H4 (cell line): ENCODE measurements around the gene LYST. TPM values are rescaled to one million over a fixed set of nuclear protein-coding genes. Genes with fewer than 3 reads are reported as not detected.
"Not testable (repeated sequence)": the region's sequence is repeated elsewhere in the genome, so short reads cannot be mapped to it uniquely, and the experiment has no call there.

Experiments
- DNase-seq: peaks from one replicate; pipeline ENCODE4 v3.0.0-alpha.2; 2015; ENCODE audit warnings: low spot score
- total RNA-seq: library from RNA; depleted of rRNA; stranded (reverse); fragments of >200 nt; shearing (Covaris generic); gene quantifications from 2 replicates; pipeline ENCODE4 v1.2.3, GENCODE V29; 2014

LYST gene
- total RNA-seq, 1 experiment from 2014 or later: 8.4 TPM

DNA sequence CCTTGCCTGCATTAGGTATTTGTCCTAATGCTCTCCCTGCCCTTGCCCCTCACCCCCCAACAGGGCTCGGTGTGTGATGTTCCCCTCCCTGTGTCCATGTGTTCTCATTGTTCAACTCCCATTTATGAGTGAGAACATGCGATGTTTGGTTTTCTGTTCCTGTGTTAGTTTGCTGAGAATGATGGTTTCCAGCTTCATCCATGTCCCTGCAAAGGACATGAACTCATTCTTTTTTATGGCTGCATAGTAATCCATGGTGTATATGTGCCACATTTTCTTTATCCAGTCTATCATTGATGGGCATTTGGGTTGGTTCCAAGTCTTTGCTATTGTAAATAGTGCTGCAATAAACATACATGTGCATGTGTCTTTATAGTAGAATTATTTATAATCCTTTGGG, 228.1 kb downstream of the LYST start:
- not testable (repeated sequence) for DNase-seq

GRCh38 chr1:235637756-235638534, 228.8 kb downstream of the LYST start:
- DNase-seq: no peak

GRCh38 chr1:235635938-235636662, 230.6 kb downstream of the LYST start:
- DNase-seq: no peak

DNA sequence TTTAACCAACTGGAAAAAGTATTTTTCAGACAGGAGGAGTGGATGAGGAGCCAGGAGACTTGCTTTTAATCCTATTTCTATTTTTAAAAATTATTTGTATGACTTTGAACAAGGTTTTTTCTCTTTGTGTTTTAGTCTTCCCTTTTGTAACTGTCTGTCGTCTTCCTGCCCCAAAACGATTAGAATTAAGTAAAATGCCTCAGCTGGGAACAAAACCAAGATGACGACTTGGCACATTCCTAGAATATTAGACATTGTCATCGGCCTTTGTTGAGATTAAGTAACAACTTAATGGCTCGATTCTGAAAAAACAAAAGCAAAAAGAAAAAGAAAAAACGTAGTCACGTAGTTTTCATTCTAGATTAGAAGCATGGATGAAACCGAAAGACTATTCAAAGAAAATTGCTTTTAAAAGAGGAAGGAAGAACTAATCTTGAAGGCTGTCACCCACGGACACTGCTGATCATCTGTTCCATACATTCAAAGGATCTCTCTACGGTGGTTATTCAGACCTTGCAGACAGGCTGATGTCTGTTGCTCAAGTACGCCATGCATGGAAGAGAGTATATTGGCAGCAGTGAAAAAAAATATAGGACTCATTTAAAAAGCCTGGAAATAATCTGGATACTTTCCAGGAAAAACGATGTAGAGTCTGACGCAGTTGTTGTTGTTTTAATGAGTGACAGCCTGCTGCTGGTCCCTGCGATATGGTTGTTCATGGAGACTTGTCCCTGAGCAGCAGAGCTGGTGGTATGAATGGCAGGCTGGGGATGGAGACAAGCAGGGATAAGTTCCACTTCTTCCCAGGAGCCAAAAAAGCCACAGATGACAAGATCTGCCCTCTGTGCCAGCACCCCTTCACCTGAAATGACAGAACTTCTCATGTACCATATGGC, 234.0 kb downstream of the LYST start:
- DNase-seq: no peak

DNA sequence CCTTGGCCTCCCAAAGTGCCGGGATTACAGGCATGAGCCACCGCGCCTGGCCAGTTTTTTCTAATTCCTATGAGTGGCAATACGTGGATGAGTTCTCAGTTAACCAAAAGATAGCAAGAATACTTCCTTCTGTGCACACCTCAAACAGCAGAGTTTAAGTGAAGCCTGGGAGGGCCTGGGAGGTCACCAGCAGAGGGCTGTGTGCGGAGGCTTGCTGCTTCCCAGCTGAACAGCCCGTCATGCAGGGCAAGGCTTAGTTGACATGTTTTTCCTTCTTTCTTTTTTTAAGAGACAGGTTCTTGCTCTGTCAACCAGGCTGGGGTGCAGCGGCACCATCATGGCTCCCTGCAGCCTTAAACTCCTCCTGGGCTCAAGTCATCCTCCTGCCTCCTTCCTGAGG, 234.9 kb downstream of the LYST start:
- no peak for DNase-seq

- DNase-seq: no peak
Measured at GRCh38 chr1:235628316-235629005, 238.2 kb downstream of the LYST start.

DNA sequence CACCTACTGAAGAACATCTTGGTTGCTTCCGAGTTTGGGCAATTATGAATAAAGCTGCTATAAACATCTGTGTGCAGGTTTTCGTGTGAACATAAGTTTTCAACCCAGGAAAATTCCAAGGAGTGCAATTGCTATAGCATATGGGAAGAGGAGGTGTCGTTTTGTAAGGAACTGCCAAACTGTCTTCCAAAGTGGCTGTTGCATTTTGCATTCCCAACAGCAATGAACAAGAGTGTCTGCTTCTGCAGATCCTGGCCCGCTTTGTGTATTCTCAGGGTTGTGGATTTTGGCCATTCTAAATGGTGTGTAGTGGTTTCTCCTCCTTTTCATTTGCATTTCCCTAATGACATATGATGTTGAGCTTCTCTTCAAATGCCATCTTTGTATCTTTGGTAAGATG, 240.9 kb downstream of the LYST start:
- no peak for DNase-seq

GRCh38 chr1:235625340-235625739, 241.4 kb downstream of the LYST start:
- no peak for DNase-seq

DNA sequence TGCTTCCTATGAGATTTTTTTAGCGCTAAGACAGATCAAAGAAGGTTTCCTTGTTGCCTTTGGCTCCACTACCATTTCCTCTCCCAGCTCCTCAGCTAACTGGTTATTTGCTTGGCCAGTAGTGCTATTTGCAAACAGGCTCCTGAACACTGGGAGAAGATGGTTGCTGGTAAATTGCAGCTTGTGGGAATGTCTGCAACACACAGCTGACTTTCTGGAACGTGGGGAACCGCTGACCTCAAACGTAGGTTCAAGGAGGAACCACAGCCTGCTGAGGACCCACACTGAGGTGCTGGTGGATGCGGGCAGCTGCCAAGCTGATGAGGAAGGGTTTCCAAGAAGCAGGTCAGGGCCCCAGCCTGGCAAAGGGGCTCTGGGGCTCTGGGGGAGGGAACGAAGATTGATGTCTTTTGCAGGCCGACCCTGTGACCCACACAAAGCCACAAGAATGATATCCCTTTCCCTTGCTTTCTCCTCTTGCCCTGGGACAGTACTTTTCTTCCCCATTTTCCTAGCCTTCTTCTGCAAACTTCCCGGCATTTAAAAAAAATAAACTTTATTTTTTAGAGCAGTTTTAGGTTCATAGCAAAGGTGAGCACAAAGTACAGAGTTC, 241.9 kb downstream of the LYST start:
- peak; percentile 14 for DNase-seq

DNA sequence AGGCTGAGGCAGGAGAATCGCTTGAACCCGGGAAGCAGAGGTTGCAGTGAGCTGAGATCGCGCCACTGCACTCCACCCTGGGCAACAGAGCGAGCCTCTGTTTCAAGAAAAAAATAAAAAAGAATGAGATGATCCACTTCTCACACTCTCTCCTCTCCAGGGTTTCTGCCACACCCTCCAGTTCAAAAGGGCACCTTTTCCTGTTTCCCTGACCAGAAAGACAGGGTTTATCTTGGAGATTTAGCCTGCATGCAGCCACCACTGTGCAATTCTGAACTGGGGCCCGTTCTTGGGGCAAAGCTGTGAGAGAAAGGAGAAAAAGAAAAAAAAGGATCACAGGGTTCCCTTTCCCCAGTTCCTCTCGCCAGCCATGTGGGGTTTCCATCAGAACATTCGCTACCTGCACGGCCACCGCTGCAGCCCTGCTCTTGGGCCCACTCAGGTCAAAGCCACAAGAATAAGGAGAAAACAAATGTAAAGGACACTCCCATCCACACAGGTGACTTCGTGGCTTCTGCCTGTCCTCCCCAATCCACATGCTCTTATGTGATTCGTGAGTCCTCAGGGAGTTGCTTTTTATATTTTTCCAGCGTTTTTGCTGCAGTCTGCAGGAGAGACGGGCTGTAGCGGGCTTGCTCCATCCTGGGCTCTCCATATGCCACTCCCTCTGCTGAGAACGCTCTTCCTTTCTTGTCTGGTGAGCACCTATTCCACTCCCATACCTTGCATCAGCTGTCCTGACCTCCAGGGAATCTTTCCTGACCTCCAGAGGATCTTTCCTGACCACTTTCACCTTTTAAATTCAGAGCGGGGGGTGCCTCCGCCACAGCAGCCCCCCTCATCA, 243.5 kb downstream of the LYST start:
- DNase-seq: no peak

DNA sequence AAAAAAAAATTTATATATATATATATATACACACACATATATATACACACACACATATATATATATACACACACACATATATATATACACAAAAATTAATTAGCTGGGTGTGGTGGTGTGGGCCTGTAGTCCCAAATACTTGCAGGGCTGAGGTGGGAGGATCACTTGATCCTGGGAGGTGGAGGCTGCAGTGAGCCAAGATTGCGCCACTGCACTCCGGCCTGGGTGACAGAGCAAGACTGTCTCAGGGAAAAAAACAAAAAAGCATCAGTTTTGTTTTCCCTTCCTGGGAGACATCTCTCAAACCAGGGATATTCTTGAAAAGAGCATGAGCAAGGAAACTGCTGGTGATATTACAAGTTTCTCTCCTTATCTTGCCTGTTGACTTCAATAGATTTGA, 247.6 kb downstream of the LYST start:
- not testable (repeated sequence) for DNase-seq

GRCh38 chr1:235617808-235618207, 248.9 kb downstream of the LYST start:
- no peak for DNase-seq

DNA sequence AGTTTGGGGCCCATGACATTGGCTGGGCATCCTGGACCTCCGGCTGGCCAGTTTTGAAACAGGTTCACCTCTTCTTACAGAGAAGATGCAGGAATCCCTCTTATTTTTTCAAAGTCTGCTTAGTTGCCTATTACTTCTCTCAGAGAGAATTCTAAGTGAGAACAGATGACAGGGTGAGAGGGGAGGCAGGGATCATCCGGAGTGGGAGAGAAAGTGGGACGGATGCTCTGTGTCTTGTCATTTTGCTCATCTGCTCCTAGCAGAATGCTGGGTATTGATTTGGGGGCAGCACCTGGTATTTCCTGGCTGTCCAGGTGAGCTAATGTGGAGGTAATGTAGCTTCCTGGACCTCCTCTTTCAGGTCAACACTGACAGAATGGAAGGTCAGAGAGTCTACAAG, 249.6 kb downstream of the LYST start:
- DNase-seq: no peak

- DNase-seq: no peak
Measured at GRCh38 chr1:235614442-235614954, 252.2 kb downstream of the LYST start.

- no peak for DNase-seq
Measured at GRCh38 chr1:235613602-235614001, 253.1 kb downstream of the LYST start.

- DNase-seq: no peak
Measured at GRCh38 chr1:235612761-235613160, 253.9 kb downstream of the LYST start.
